ENCODE results near the gene BST1. TPM values are rescaled to one million over a fixed set of nuclear protein-coding genes. Genes with fewer than 3 reads are reported as not detected.

Gene BST1
- total RNA-seq, 1 experiment from 2014 or later: 1.1 TPM

DNA sequence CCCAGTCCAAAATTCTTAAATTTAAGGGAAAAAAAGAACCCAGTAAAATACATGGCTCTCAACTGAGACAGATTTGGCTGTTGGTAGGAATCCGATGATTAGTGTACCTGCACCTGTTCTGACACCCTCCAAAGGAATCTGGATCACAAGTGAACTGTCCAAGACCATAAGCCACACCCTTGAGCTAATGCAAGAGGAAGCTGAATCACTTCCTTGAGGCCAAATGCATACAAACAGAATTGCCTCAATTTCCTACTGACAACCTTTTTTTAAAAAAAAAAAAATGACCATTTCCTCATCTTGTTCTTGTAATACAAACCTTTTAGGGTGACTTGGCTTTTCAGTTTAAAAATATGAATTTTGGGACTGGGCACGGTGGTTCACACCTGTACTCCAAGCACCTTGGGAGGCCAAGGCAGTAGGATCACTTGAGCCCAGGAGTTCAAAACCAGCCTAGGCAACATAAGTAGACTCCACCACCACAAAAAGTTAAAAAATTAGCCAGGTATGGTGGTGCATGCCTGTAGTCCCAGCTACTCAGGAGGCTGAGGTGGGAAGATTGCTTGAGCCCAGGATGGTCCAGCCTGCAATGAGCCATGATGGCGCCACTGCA lies 37.0 kb upstream of the BST1 start:
- no TSS peak for BruUV-seq (replicated peaks)
- peak; percentile 96 for DNase-seq (ENCODE audit: unreplicated experiment)
- TF ChIP-seq, protein P1, sequence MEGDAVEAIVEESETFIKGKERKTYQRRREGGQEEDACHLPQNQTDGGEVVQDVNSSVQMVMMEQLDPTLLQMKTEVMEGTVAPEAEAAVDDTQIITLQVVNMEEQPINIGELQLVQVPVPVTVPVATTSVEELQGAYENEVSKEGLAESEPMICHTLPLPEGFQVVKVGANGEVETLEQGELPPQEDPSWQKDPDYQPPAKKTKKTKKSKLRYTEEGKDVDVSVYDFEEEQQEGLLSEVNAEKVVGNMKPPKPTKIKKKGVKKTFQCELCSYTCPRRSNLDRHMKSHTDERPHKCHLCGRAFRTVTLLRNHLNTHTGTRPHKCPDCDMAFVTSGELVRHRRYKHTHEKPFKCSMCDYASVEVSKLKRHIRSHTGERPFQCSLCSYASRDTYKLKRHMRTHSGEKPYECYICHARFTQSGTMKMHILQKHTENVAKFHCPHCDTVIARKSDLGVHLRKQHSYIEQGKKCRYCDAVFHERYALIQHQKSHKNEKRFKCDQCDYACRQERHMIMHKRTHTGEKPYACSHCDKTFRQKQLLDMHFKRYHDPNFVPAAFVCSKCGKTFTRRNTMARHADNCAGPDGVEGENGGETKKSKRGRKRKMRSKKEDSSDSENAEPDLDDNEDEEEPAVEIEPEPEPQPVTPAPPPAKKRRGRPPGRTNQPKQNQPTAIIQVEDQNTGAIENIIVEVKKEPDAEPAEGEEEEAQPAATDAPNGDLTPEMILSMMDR (IDR thresholded peaks at IDR 0.05; ENCODE audit: unreplicated experiment): no peak
- Mint-ChIP-seq H3K27ac (ENCODE audit: low read depth, unreplicated experiment) (peak overlapping the region; percentile 87), H3K4me1 (ENCODE audit: insufficient read depth, unreplicated experiment) (peaks cover 30% of the 10 kb centered on the region), H3K27me3 (ENCODE audit: insufficient read depth, unreplicated experiment) (no peaks in the 10 kb centered on the region), H3K4me3 (ENCODE audit: unreplicated experiment) (no peak overlapping the region), H3K9me3 (ENCODE audit: unreplicated experiment) (no peaks in the 10 kb centered on the region), H3K36me3 (ENCODE audit: insufficient read depth, unreplicated experiment) (peaks cover 31% of the 10 kb centered on the region)
- POLR2A ChIA-PET: interaction anchor here (0.6 to 9.5 kb wide), 6 partner anchors 9 to 663 kb away, joined by 3 to 184 read pairs (median 4); partner anchors contain the start of genes FAM200B and FBXL5
- intact Hi-C loops (cut with micrococcal nuclease): no loop called here
- CTCF ChIA-PET: interaction anchor here (0.5 to 0.7 kb wide), 4 partner anchors 10 to 554 kb away, joined by 3 to 4 read pairs (median 4); partner anchors contain the start of gene FBXL5

GRCh38 chr4:15667006-15667405 lies 35.9 kb upstream of the BST1 start:
- Mint-ChIP-seq H3K36me3 (ENCODE audit: insufficient read depth, unreplicated experiment) (peaks cover 31% of the 10 kb centered on the region), H3K27me3 (ENCODE audit: insufficient read depth, unreplicated experiment) (no peaks in the 10 kb centered on the region), H3K4me3 (ENCODE audit: unreplicated experiment) (no peak overlapping the region), H3K4me1 (ENCODE audit: insufficient read depth, unreplicated experiment) (peaks cover 37% of the 10 kb centered on the region), H3K9me3 (ENCODE audit: unreplicated experiment) (no peaks in the 10 kb centered on the region), H3K27ac (ENCODE audit: low read depth, unreplicated experiment) (peak overlapping the region; percentile 87)
- CTCF ChIA-PET: interaction anchor here (0.6 to 1.6 kb wide), 3 partner anchors 9 to 431 kb away, joined by 3 to 5 read pairs (median 4); no protein-coding TSS in a partner anchor
- no peak for DNase-seq (ENCODE audit: unreplicated experiment)
- TF ChIP-seq, protein P1 (IDR thresholded peaks at IDR 0.05; ENCODE audit: unreplicated experiment): no peak
- no TSS peak for BruUV-seq (replicated peaks)
- POLR2A ChIA-PET: interaction anchor here (1.1 to 9.5 kb wide), 3 partner anchors 12 to 15 kb away, joined by 3 to 184 read pairs (median 46); partner anchors contain the start of genes FAM200B and FBXL5
- intact Hi-C loops (cut with micrococcal nuclease): no loop called here

DNA sequence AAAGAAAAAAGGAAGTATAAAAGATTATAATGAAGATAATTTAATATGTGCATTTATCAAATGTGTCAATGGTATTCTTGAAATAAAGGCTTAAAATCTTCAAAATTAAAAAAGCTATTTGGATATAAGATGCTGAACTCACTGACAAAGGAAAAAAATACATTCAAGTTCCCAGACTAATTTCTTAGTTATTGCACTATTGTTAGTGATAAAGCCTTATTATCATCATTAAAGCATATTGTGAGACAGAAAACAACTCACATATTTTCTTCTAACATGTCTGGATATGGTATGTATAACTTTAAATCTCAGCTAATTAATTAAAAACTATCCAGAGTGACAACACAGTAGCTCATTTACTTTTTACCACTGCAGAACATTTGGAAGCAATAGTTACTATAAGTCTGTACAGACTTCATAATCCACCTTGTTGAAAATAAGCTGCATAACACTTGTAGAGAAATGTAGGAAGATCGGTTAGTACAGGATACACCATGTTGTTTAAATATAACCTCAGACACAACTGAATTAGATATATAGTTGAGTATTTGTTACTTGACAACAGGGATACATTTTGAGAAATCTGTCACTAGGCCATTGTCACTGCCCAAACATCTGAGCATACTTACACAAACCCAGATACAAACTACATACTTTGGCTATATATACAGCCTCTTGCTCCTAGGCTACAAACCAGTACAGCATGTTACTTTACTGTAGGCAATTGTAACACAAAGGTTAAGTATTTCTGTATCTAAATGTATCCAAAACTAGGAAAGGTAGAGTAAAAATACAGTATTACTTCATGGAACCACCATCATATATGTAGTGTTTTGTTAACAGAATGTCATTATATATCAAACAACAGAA lies 34.1 kb upstream of the BST1 start:
- intact Hi-C loops (cut with micrococcal nuclease): no loop called here
- TF ChIP-seq, protein P1 (IDR thresholded peaks at IDR 0.05; ENCODE audit: unreplicated experiment): no peak
- H3K27me3 Mint-ChIP-seq (ENCODE audit: insufficient read depth, unreplicated experiment): no peaks in the 10 kb centered on the region
- ChIA-PET POLR2A (interaction anchor here (0.8 to 1.2 kb wide), 6 partner anchors 10 to 16 kb away, joined by 3 to 14 read pairs (median 3); partner anchors contain the start of genes FAM200B and FBXL5), CTCF (interaction anchor here (1.2 kb wide), 1 partner anchor 10 kb away, joined by 4 read pairs; no protein-coding TSS in a partner anchor)
- H3K27ac Mint-ChIP-seq (ENCODE audit: low read depth, unreplicated experiment): no peak overlapping the region
- no TSS peak for BruUV-seq (replicated peaks)
- H3K36me3 Mint-ChIP-seq (ENCODE audit: insufficient read depth, unreplicated experiment): peaks cover 28% of the 10 kb centered on the region
- no peak overlapping the region for H3K4me3 Mint-ChIP-seq (ENCODE audit: unreplicated experiment)
- no peak for DNase-seq (ENCODE audit: unreplicated experiment)
- H3K9me3 Mint-ChIP-seq (ENCODE audit: unreplicated experiment): no peaks in the 10 kb centered on the region
- H3K4me1 Mint-ChIP-seq (ENCODE audit: insufficient read depth, unreplicated experiment): peaks cover 42% of the 10 kb centered on the region

DNA sequence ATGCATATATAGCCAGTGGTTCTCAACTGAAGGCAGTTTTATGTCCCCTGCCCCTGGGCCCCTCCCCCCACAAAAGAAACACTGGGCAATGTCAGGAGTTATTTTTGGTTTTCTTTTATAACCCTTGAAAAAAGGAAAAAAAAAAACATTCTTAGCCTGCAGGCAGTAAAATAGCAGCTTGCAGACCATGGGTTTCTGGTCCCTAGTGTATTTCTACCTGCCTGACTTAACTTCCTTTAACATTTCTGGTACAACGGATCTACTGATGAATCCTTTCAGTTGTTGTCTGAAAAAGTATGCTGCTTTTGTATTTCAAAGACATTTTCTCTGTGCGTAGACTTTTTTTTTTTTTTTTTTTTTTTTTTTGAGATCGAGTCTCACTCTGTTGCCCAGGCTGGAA lies 32.3 kb upstream of the BST1 start:
- no peaks in the 10 kb centered on the region for H3K9me3 Mint-ChIP-seq (ENCODE audit: unreplicated experiment)
- TF ChIP-seq, protein P1 (IDR thresholded peaks at IDR 0.05; ENCODE audit: unreplicated experiment): no peak
- no TSS peak for BruUV-seq (replicated peaks)
- no peak for DNase-seq (ENCODE audit: unreplicated experiment)
- no peaks in the 10 kb centered on the region for H3K27me3 Mint-ChIP-seq (ENCODE audit: insufficient read depth, unreplicated experiment)
- intact Hi-C loops (cut with micrococcal nuclease): no loop called here
- peaks cover 26% of the 10 kb centered on the region for H3K36me3 Mint-ChIP-seq (ENCODE audit: insufficient read depth, unreplicated experiment)
- POLR2A ChIA-PET: interaction anchor here (0.7 to 4.1 kb wide), 5 partner anchors 9 to 16 kb away, joined by 3 to 36 read pairs (median 3); partner anchors contain the start of genes FAM200B and FBXL5
- peaks cover 29% of the 10 kb centered on the region for H3K4me1 Mint-ChIP-seq (ENCODE audit: insufficient read depth, unreplicated experiment)
- H3K4me3 Mint-ChIP-seq (ENCODE audit: unreplicated experiment): no peak overlapping the region
- no peak overlapping the region for H3K27ac Mint-ChIP-seq (ENCODE audit: low read depth, unreplicated experiment)
- CTCF ChIA-PET: no interaction called here
